Endodermal cell (in vitro differentiated cells): ENCODE data around the gene PNPLA7. TPM values are rescaled to one million over a fixed set of nuclear protein-coding genes. Genes with fewer than 3 reads are reported as not detected.
"Not testable (repeated sequence)": the region's sequence is repeated elsewhere in the genome, so short reads cannot be mapped to it uniquely, and the experiment has no call there.

Source experiments
- DNase-seq: peaks from one replicate; pipeline ENCODE4 v3.0.0-alpha.2; 2017
- H3K27ac ChIP-seq: 2 replicates; pipeline ENCODE4 v1.5.1; 2013; ENCODE audit warnings: mild to moderate bottlenecking, low read depth, low read length, moderate library complexity
- H3K27me3 ChIP-seq: 2 replicates; pipeline ENCODE4 v1.6.1; 2013; ENCODE audit warnings: mild to moderate bottlenecking, low read length, moderate library complexity; ENCODE audit not compliant: insufficient read depth, control insufficient read depth, poor library complexity, severe bottlenecking
- H3K36me3 ChIP-seq: 2 replicates; pipeline ENCODE4 v1.7.0; 2013; ENCODE audit warnings: mild to moderate bottlenecking, low read length, moderate library complexity; ENCODE audit not compliant: control insufficient read depth, insufficient read depth
- H3K4me1 ChIP-seq: one replicate; pipeline ENCODE4 v1.7.0; 2013; ENCODE audit warnings: low read length; ENCODE audit not compliant: control insufficient read depth, insufficient read depth
- H3K4me3 ChIP-seq: 2 replicates; pipeline ENCODE4 v1.5.1; 2013; ENCODE audit warnings: mild to moderate bottlenecking, low read length, moderate library complexity
- H3K9ac ChIP-seq: 2 replicates; pipeline ENCODE4 v1.6.1; 2013; ENCODE audit warnings: mild to moderate bottlenecking, low read length, moderate library complexity; ENCODE audit not compliant: poor library complexity, severe bottlenecking; ENCODE audit errors: extremely low read depth
- H3K9me3 ChIP-seq: 2 replicates; pipeline ENCODE4 v1.6.1; 2013; ENCODE audit warnings: mild to moderate bottlenecking, low read length, moderate library complexity; ENCODE audit not compliant: control insufficient read depth
- H3K27ac Mint-ChIP-seq: 2 replicates; pipeline ENCODE4 v1.8.0; 2020; ENCODE audit warnings: mixed read lengths
- H3K27me3 Mint-ChIP-seq: 2 replicates; pipeline ENCODE4 v1.8.0; 2021; ENCODE audit warnings: mild to moderate bottlenecking, mixed read lengths; ENCODE audit not compliant: insufficient read depth
- H3K36me3 Mint-ChIP-seq: 2 replicates; pipeline ENCODE4 v1.8.0; 2020; ENCODE audit warnings: low read depth, mixed read lengths
- H3K4me1 Mint-ChIP-seq: 2 replicates; pipeline ENCODE4 v1.8.0; 2020; ENCODE audit warnings: mixed read lengths
- H3K4me3 Mint-ChIP-seq: 2 replicates; pipeline ENCODE4 v1.8.0; 2020; ENCODE audit warnings: mild to moderate bottlenecking, moderate library complexity, mixed read lengths
- H3K9me3 Mint-ChIP-seq: 2 replicates; pipeline ENCODE4 v1.8.0; 2020; ENCODE audit warnings: mild to moderate bottlenecking, mixed read lengths
- CTCF ChIP-seq: fragments of 200-600 bp; sonication (generic); conservative IDR thresholded peaks from 2 replicates; pipeline ENCODE4 v1.5.0; 2021; ENCODE audit warnings: antibody characterized with exemption, mild to moderate bottlenecking
- WGBS, 2 experiments: methylation state at CpG; one replicate each; pipeline versions ENCODE4 v1.1.5 to v1.1.7; 2013; ENCODE audit warnings: missing lambda C conversion rate in 2 of 2, mixed read lengths in 1 of 2; ENCODE audit not compliant: insufficient coverage in 1 of 2, insufficient read length in 1 of 2; 5-methylcytosine and 5-hydroxymethylcytosine counted together
- total RNA-seq, 2 donors: library from RNA; stranded (reverse); fragmentation: NEBNext Ultra II Directional in 1 of 2; extraction: Animal tissue kit (Norgen Biotek cat#: 25700) in 1 of 2; gene quantifications; 2 replicates in 1 of 2; 3 replicates in 1 of 2; pipeline ENCODE4 v1.2.1, GENCODE V29; 2021

Gene PNPLA7
- total RNA-seq, 2 donors from 2014 or later: 2.0 to 2.4 TPM

GRCh38 chr9:137552022-137552768, 2.0 kb upstream of the PNPLA7 start:
- Mint-ChIP-seq H3K4me1 (peaks cover 3% of the 10 kb centered on the region), H3K36me3 (peaks cover 36% of the 10 kb centered on the region), H3K27ac (peak overlapping the region; percentile 77), H3K4me3 (peak overlapping the region; percentile 72), H3K9me3 (peaks cover 5% of the 10 kb centered on the region), H3K27me3 (no peaks in the 10 kb centered on the region)
- Histone ChIP-seq H3K36me3 (peaks cover 32% of the 10 kb centered on the region), H3K9ac (peak overlapping the region; percentile 72), H3K27me3 (no peaks in the 10 kb centered on the region), H3K4me1 (no peaks in the 10 kb centered on the region), H3K4me3 (peak overlapping the region; percentile 85), H3K9me3 (no peaks in the 10 kb centered on the region), H3K27ac (no peak overlapping the region)
- 15 to 25% methylated on average over 31 to 58 of the region's 58 CpGs for WGBS, 2 experiments
- no peak for DNase-seq
- no peak for TF ChIP-seq CTCF

GRCh38 chr9:137551264-137552021, 1.2 kb upstream of the PNPLA7 start, which contains the start of gene MRPL41:
TSS of gene MRPL41 (plus strand) at chr9:137551879. CDS start at chr9:137552082, 203 bp downstream.
- H3K4me3 ChIP-seq: peak within 1 kb of the TSS; percentile 85
- H3K36me3 Mint-ChIP-seq: peaks cover 36% of the 10 kb centered on the region

GRCh38 chr9:137550958-137551263, 709 bp upstream of the PNPLA7 start:
- Histone ChIP-seq H3K36me3 (peaks cover 20% of the 10 kb centered on the region), H3K9ac (peak overlapping the region; percentile 30), H3K4me3 (peak overlapping the region; percentile 68)
- not testable (repeated sequence) for H3K27ac Mint-ChIP-seq, DNase-seq, H3K27me3 ChIP-seq, H3K27ac ChIP-seq, H3K4me1 ChIP-seq, H3K4me1 Mint-ChIP-seq, H3K27me3 Mint-ChIP-seq, H3K9me3 ChIP-seq
- 4% methylated on average over 15 of the region's 17 CpGs; no CpG with 5 or more reads in 1 of the 2 experiments for WGBS, 2 experiments
- peaks cover 18% of the 10 kb centered on the region for H3K9me3 Mint-ChIP-seq
- H3K36me3 Mint-ChIP-seq: peaks cover 31% of the 10 kb centered on the region
- H3K4me3 Mint-ChIP-seq: peak overlapping the region; percentile 72

More at GRCh38 chr9:137551264-137552021, 1.2 kb upstream of the PNPLA7 start, which contains the start of gene MRPL41:
- Histone ChIP-seq H3K27me3 (no peaks in the 10 kb centered on the region), H3K27ac (no peak within 1 kb of the TSS), H3K9me3 (no peaks in the 10 kb centered on the region), H3K4me1 (no peaks in the 10 kb centered on the region), H3K36me3 (peaks cover 26% of the 10 kb centered on the region), H3K9ac (peak within 1 kb of the TSS; percentile 72)
- Mint-ChIP-seq H3K9me3 (peaks cover 13% of the 10 kb centered on the region), H3K4me1 (peaks cover 3% of the 10 kb centered on the region), H3K4me3 (peak within 1 kb of the TSS; percentile 72), H3K27ac (peak within 1 kb of the TSS; percentile 77), H3K27me3 (no peaks in the 10 kb centered on the region)
- WGBS, 2 experiments: 0 to 1% methylated on average over 33 to 95 of the region's 106 CpGs
- peak; percentile 85 for TF ChIP-seq CTCF
- DNase-seq: peak; percentile 97
